Endothelial cell of umbilical vein (primary cell): ENCODE data around the gene MACF1. TPM values are rescaled to one million over a fixed set of nuclear protein-coding genes. Genes with fewer than 3 reads are reported as not detected.

ENCODE experiments used
- BruUV-seq: library from RNA; stranded (reverse); fragments of 400-500 nt; replicated peaks from 2 replicates; lab custom pipeline; 2021; lab: Mats Ljungman, UMichigan
- CTCF ChIA-PET: fragments of 300-600, 350-600 bp; sonication (Branson Sonifier 250); formaldehyde crosslinking; loops from one replicate; lab custom pipeline; 2021; ENCODE audit warnings: antibody characterized with exemption, inconsistent platforms; lab: Charles Lee
- POLR2A ChIA-PET: fragments of 300-600, 350-600 bp; sonication (Branson Sonifier 250); formaldehyde crosslinking; loops from one replicate; lab custom pipeline; 2021; ENCODE audit warnings: antibody characterized with exemption, inconsistent platforms; lab: Charles Lee
- DNase-seq: peaks from one replicate; pipeline ENCODE4 v3.0.0-alpha.2; 2011; ENCODE audit warnings: low read depth, low spot score
- FAIRE-seq: peaks from 2 replicates; lab custom pipeline; 2011; peaks lifted over from hg19 to GRCh38; lab: Jason Lieb, UNC
- H2AFZ ChIP-seq: 2 replicates; pipeline ENCODE4 v1.6.0; 2012; ENCODE audit warnings: low read depth, low read length, control low read depth, inconsistent platforms
- H3K27ac ChIP-seq: 2 replicates; pipeline ENCODE4 v1.5.1; 2011; ENCODE audit warnings: low read depth, mild to moderate bottlenecking, control low read depth, low read length, moderate library complexity; ENCODE audit not compliant: insufficient read depth
- H3K27me3 ChIP-seq, 2 experiments: 2 replicates each; pipeline versions ENCODE4 v1.6.0 to v1.6.1; 2011; ENCODE audit warnings: low read length in 2 of 2, mixed read lengths in 1 of 2; ENCODE audit not compliant: control insufficient read depth in 2 of 2, insufficient read depth in 2 of 2
- H3K36me3 ChIP-seq, 2 experiments: 2 replicates in 1 of 2; 3 replicates in 1 of 2; pipeline ENCODE4 v1.5.1; 2011; ENCODE audit warnings: low read length in 2 of 2, mild to moderate bottlenecking in 1 of 2, moderate library complexity in 1 of 2; ENCODE audit not compliant: control insufficient read depth in 2 of 2, insufficient read depth in 2 of 2; ENCODE audit errors: extremely low read depth in 1 of 2
- H3K4me1 ChIP-seq: 3 replicates; pipeline ENCODE4 v1.5.1; 2011; ENCODE audit warnings: mild to moderate bottlenecking, low read length; ENCODE audit not compliant: control insufficient read depth, insufficient read depth; ENCODE audit errors: extremely low read depth
- H3K4me2 ChIP-seq: 2 replicates; pipeline ENCODE4 v1.6.1; 2011; ENCODE audit warnings: low read length, control low read depth, mixed read lengths; ENCODE audit not compliant: insufficient read depth
- H3K4me3 ChIP-seq, 3 experiments: fragments of 200-600 bp in 1 of 3; sonication (generic), shearing (Covaris generic) in 1 of 3; replicated peaks in 1 of 3; 2 replicates each; pipeline ENCODE4 v1.5.1; 2011 to 2016; ENCODE audit warnings: control low read depth in 3 of 3, low read length in 3 of 3, mild to moderate bottlenecking in 2 of 3, inconsistent platforms in 1 of 3, low read depth in 1 of 3, moderate library complexity in 1 of 3; ENCODE audit not compliant: insufficient read depth in 1 of 3
- H3K79me2 ChIP-seq: 2 replicates; pipeline ENCODE4 v1.6.0; 2012; ENCODE audit warnings: low read length, inconsistent platforms; ENCODE audit not compliant: control insufficient read depth, insufficient read depth
- H3K9ac ChIP-seq: replicated peaks from 2 replicates; pipeline ENCODE3; 2011; ENCODE audit warnings: low read length, control low read depth; ENCODE audit not compliant: insufficient read depth; ENCODE audit errors: extremely low read depth
- H3K9me1 ChIP-seq: replicated peaks from 3 replicates; pipeline ENCODE4 v1.6.0; 2011; ENCODE audit warnings: mild to moderate bottlenecking, low read length; ENCODE audit not compliant: control insufficient read depth, insufficient read depth; ENCODE audit errors: extremely low read depth
- H3K9me3 ChIP-seq: replicated peaks from 2 replicates; pipeline ENCODE4 v1.5.1; 2012; ENCODE audit warnings: low read length, inconsistent platforms; ENCODE audit not compliant: control insufficient read depth, insufficient read depth
- H4K20me1 ChIP-seq: replicated peaks from 2 replicates; pipeline ENCODE3; 2011; ENCODE audit warnings: mild to moderate bottlenecking, low read length; ENCODE audit not compliant: control insufficient read depth, insufficient read depth; ENCODE audit errors: extremely low read depth
- CTCF ChIP-seq, 2 donors: IDR thresholded peaks; 1 replicate in 1 of 2; 2 replicates in 1 of 2; pipeline ENCODE4 v1.5.1; 2011; ENCODE audit warnings: low read length in 2 of 2, mild to moderate bottlenecking in 2 of 2, moderate library complexity in 2 of 2, control low read depth in 1 of 2, inconsistent platforms in 1 of 2, low read depth in 1 of 2; ENCODE audit not compliant: insufficient read depth in 1 of 2; ENCODE audit errors: extremely low read depth in 1 of 2
- EZH2 ChIP-seq: IDR thresholded peaks from 2 replicates; pipeline ENCODE4 v1.6.1; 2012; ENCODE audit warnings: borderline replicate concordance, low read depth, mild to moderate bottlenecking, moderate library complexity, low read length, inconsistent platforms; ENCODE audit not compliant: severe bottlenecking
- FOS ChIP-seq: IDR thresholded peaks from 2 replicates; pipeline ENCODE4 v1.6.1; 2011; ENCODE audit warnings: mild to moderate bottlenecking, low read length, moderate library complexity, borderline replicate concordance; ENCODE audit not compliant: insufficient read depth
- GATA2 ChIP-seq: IDR thresholded peaks from 2 replicates; pipeline ENCODE4 v1.7.0; 2011; ENCODE audit warnings: low read depth, mild to moderate bottlenecking, moderate library complexity, mixed read lengths, low read length; ENCODE audit not compliant: insufficient read length, insufficient read depth
- JUN ChIP-seq: IDR thresholded peaks from 2 replicates; pipeline ENCODE4 v1.6.1; 2011; ENCODE audit warnings: borderline replicate concordance, low read depth; ENCODE audit not compliant: insufficient read length, insufficient read depth
- MAX ChIP-seq: IDR thresholded peaks from 2 replicates; pipeline ENCODE4 v1.6.1; 2011; ENCODE audit not compliant: insufficient read depth, insufficient read length
- MYC ChIP-seq: IDR thresholded peaks from one replicate; pipeline ENCODE4 v1.6.1; 2011; ENCODE audit warnings: mild to moderate bottlenecking, low read depth, low read length
- POLR2A ChIP-seq: IDR thresholded peaks from 2 replicates; pipeline ENCODE4 v1.6.1; 2012; ENCODE audit warnings: low read depth, mild to moderate bottlenecking, control low read depth, low read length
- POLR2AphosphoS5 ChIP-seq: IDR thresholded peaks from 2 replicates; pipeline ENCODE4 v1.6.1; 2012; ENCODE audit warnings: low read depth, mild to moderate bottlenecking, control low read depth, low read length, moderate library complexity; ENCODE audit not compliant: insufficient read depth
- dilution Hi-C: fragments of 300-500 bp; cut with MboI; formaldehyde crosslinking; loops from one replicate; pipeline ENCODE4 v1.15.0; 2019; ENCODE audit warnings: low sequenced_read_pairs; ENCODE audit not compliant: extremely low pct_ligation_motif_present
- intact Hi-C: fragments of 100-400 bp; cut with micrococcal nuclease; formaldehyde crosslinking; loops from one replicate; pipeline ENCODE4 v1.10.0; 2022
- polyA plus RNA-seq, 4 experiments: library from polyadenylated mRNA; depleted of rRNA in 3 of 4; stranded (reverse) in 3 of 4; unstranded in 1 of 4; fragments of >200 nt; gene quantifications; 2 replicates each; pipeline versions ENCODE4 v1.2.1 to v1.2.3, GENCODE V29; 2011 to 2012; ENCODE audit warnings: missing spikeins in 1 of 4
- total RNA-seq: library from RNA; stranded (reverse); gene quantifications from 2 replicates; pipeline ENCODE4 v1.2.3, GENCODE V29; 2021

MACF1 gene
- total and polyA plus RNA-seq, 2 donors (not counting 3 experiments of a cell fraction or from before 2014, with no cell fraction given), result 122 to 587 TPM

- Histone ChIP-seq H3K9me1 (no peaks in the 10 kb centered on the region), H3K36me3 (peaks cover 4% of the 10 kb centered on the region in 2 experiments), H3K4me3 (no peak overlapping the region), H3K9ac (no peak overlapping the region), H2AFZ (no peak overlapping the region), H3K4me2 (no peak overlapping the region), H3K9me3 (no peaks in the 10 kb centered on the region), H4K20me1 (no peaks in the 10 kb centered on the region), H3K27ac (peak overlapping the region; percentile 24), H3K4me1 (peaks cover 22% of the 10 kb centered on the region), H3K27me3 (no peaks in the 10 kb centered on the region), H3K79me2 (peaks cover 86% of the 10 kb centered on the region)
- TF ChIP-seq POLR2A, result peak; percentile 5
- TF ChIP-seq FOS, result no peak
- TF ChIP-seq JUN, result no peak
- TF ChIP-seq POLR2AphosphoS5, result no peak
- dilution Hi-C loops, result no loop called here
- POLR2A ChIA-PET, result interaction anchor here (0.6 kb wide), 2 partner anchors 55 to 1762 kb away, joined by 3 to 4 read pairs; no protein-coding TSS in a partner anchor
- intact Hi-C loops, result no loop called here
- BruUV-seq, result no TSS peak
- DNase-seq, result peak; percentile 83
- CTCF ChIA-PET, result interaction anchor here (0.6 to 2.2 kb wide), 6 partner anchors 12 to 267 kb away, joined by 3 to 9 read pairs (median 4); no protein-coding TSS in a partner anchor
- peak; percentile 80 for FAIRE-seq
These were observed 67.7 kb downstream of the MACF1 start for GRCh38 chr1:39272027-39272797.

- no TSS peak for BruUV-seq
- Histone ChIP-seq H3K4me3 (no peak overlapping the region), H2AFZ (no peak overlapping the region), H3K79me2 (peaks cover 88% of the 10 kb centered on the region), H3K9me1 (no peaks in the 10 kb centered on the region), H3K27me3 (no peaks in the 10 kb centered on the region), H3K4me1 (peaks cover 15% of the 10 kb centered on the region), H3K9ac (no peak overlapping the region), H3K36me3 (peaks cover 4% of the 10 kb centered on the region in 2 experiments), H4K20me1 (peaks cover 2% of the 10 kb centered on the region), H3K27ac (peak overlapping the region; percentile 24), H3K4me2 (no peak overlapping the region), H3K9me3 (no peaks in the 10 kb centered on the region)
- POLR2A ChIA-PET, result interaction anchor here (0.6 kb wide), 2 partner anchors 8 to 1761 kb away, joined by 4 to 10 read pairs; no protein-coding TSS in a partner anchor
- TF ChIP-seq FOS (no peak), GATA2 (no peak), MYC (no peak), CTCF (IDR thresholded peaks at IDR 0.05; ENCODE audit: extremely low read depth in 1 of 2, insufficient read depth in 1 of 2, low read depth in 1 of 2, low read length in 2 of 2) (no peak), EZH2 (no peak), MAX (no peak), POLR2A (no peak), POLR2AphosphoS5 (no peak), JUN (no peak)
- CTCF ChIA-PET, result interaction anchor here (0.6 to 2.2 kb wide), 6 partner anchors 11 to 266 kb away, joined by 3 to 9 read pairs (median 4); no protein-coding TSS in a partner anchor
- intact Hi-C loops, result no loop called here
- no peak for FAIRE-seq
- dilution Hi-C loops, result no loop called here
- no peak for DNase-seq
These were observed 68.4 kb downstream of the MACF1 start for GRCh38 chr1:39272798-39273469.
